Endometrial microvascular endothelial cells (primary cell): Measurements from ENCODE around the gene SPX. TPM values are rescaled to one million over a fixed set of nuclear protein-coding genes. Genes with fewer than 3 reads are reported as not detected.

Source experiments
- in situ Hi-C: cut with HindIII; loops from 2 replicates; pipeline ENCODE4 v1.10.0; 2017; ENCODE audit warnings: low sequenced_read_pairs, low pct_unique_long_range_greater_than_20kb; ENCODE audit errors: inconsistent ontology term
- total RNA-seq: library from RNA; depleted of rRNA; stranded (reverse); fragments of >200 nt; gene quantifications from one replicate; pipeline ENCODE4 v1.2.3, GENCODE V29; 2015; ENCODE audit errors: inconsistent ontology term

The SPX gene
- total RNA-seq, 1 donor from 2014 or later: not detected

- in situ Hi-C loops: no loop called here
These were observed 2.9 kb downstream of the SPX start for GRCh38 chr12:21528953-21529352.

GRCh38 chr12:21529456-21529855, 3.4 kb downstream of the SPX start:
- in situ Hi-C loops: no loop called here

- in situ Hi-C loops: no loop called here
These were observed 12.1 kb downstream of the SPX start for GRCh38 chr12:21538061-21538653.

GRCh38 chr12:21539797-21540196, 13.7 kb downstream of the SPX start:
- in situ Hi-C loops: no loop called here

- in situ Hi-C loops: no loop called here
These were observed 15.7 kb downstream of the SPX start for GRCh38 chr12:21541773-21542172.

- in situ Hi-C loops: no loop called here
These were observed 16.3 kb downstream of the SPX start for GRCh38 chr12:21542403-21542802.

GRCh38 chr12:21543151-21543550, 17.1 kb downstream of the SPX start:
- in situ Hi-C loops: no loop called here

GRCh38 chr12:21545557-21545956, 19.5 kb downstream of the SPX start:
- in situ Hi-C loops: no loop called here

- in situ Hi-C loops: no loop called here
These were observed 20.6 kb downstream of the SPX start for GRCh38 chr12:21546716-21547115.

GRCh38 chr12:21547437-21547836, 21.3 kb downstream of the SPX start:
- in situ Hi-C loops: no loop called here

- in situ Hi-C loops: no loop called here
These were observed 25.9 kb downstream of the SPX start for GRCh38 chr12:21551841-21552465.

- in situ Hi-C loops: no loop called here
These were observed 26.7 kb downstream of the SPX start for GRCh38 chr12:21552635-21553328.

- in situ Hi-C loops: no loop called here
These were observed 27.2 kb downstream of the SPX start for GRCh38 chr12:21553329-21553675.

- in situ Hi-C loops: no loop called here
These were observed 32.1 kb downstream of the SPX start for GRCh38 chr12:21558100-21558679.

GRCh38 chr12:21559855-21560569, 33.9 kb downstream of the SPX start:
- in situ Hi-C loops: no loop called here

- in situ Hi-C loops: no loop called here
These were observed 35.1 kb downstream of the SPX start for GRCh38 chr12:21561158-21561557.

- in situ Hi-C loops: no loop called here
These were observed 36.8 kb downstream of the SPX start for GRCh38 chr12:21562859-21563258.

- in situ Hi-C loops: no loop called here
These were observed 40.3 kb downstream of the SPX start for GRCh38 chr12:21566223-21566906.

- in situ Hi-C loops: no loop called here
These were observed 40.9 kb downstream of the SPX start for GRCh38 chr12:21566907-21567394.
